GM19023 (cell line): ENCODE measurements around the gene AFP.
"Not testable (repeated sequence)": the region's sequence is repeated elsewhere in the genome, so short reads cannot be mapped to it uniquely, and the experiment has no call there.

Experiments
- ATAC-seq: cut with Tn5 transposase; IDR thresholded peaks from one replicate; pipeline ENCODE4 v1.9.1; 2021; ENCODE audit warnings: mild to moderate bottlenecking, moderate library complexity; ENCODE audit not compliant: unreplicated experiment

The AFP gene

GRCh38 chr4:73435984-73436383, at the start of gene AFP:
Gene AFP, plus strand, starts transcription at chr4:73436221. Its CDS starts 42 bp downstream, at chr4:73436263.
- ATAC-seq, result no peak

GRCh38 chr4:73387552-73387951, 48.5 kb upstream of the AFP start:
- ATAC-seq, result no peak

- ATAC-seq, result no peak
Measured at GRCh38 chr4:73388887-73389286, 47.1 kb upstream of the AFP start.

- ATAC-seq, result not testable (repeated sequence)
Measured at GRCh38 chr4:73389663-73390062, 46.4 kb upstream of the AFP start.

DNA sequence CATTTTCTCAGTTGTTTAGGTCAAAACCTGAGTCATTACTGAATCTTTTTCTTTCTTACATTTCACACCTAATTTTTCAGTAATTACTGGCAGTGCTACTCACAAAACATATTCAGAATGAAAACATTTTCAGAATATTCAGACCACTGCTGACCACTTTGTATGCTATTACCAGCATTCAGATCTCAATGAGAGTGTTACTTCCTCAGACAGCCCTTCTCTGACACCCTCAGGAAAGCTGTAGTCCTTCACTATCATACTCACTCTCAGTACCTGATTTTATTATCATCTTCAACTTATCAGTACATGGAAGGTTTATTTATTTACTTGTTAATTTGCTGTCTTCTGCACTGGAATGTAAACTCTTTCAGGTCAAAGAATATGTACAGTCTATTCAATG, 44.2 kb upstream of the AFP start:
- ATAC-seq, result no peak

- no peak for ATAC-seq
Measured at GRCh38 chr4:73392936-73393335, 43.1 kb upstream of the AFP start.

DNA sequence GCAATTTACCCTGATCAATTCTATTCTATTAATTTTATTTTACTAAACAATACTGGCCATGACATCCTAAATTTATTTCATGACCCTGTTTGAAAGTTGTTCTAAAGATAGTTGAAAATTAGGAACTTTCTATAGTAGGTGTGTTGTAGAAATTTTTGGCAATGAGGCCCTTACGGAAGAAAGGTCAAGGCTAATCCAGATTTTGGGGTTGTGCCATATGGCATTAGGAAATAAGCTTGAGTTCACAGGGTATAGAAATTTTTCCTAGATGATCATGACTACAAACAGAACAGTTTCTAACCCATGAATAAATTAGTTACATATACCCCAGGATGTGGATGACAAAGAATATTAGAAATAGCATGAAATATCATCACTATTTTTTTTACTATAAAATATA, 39.7 kb upstream of the AFP start:
- ATAC-seq, result no peak

DNA sequence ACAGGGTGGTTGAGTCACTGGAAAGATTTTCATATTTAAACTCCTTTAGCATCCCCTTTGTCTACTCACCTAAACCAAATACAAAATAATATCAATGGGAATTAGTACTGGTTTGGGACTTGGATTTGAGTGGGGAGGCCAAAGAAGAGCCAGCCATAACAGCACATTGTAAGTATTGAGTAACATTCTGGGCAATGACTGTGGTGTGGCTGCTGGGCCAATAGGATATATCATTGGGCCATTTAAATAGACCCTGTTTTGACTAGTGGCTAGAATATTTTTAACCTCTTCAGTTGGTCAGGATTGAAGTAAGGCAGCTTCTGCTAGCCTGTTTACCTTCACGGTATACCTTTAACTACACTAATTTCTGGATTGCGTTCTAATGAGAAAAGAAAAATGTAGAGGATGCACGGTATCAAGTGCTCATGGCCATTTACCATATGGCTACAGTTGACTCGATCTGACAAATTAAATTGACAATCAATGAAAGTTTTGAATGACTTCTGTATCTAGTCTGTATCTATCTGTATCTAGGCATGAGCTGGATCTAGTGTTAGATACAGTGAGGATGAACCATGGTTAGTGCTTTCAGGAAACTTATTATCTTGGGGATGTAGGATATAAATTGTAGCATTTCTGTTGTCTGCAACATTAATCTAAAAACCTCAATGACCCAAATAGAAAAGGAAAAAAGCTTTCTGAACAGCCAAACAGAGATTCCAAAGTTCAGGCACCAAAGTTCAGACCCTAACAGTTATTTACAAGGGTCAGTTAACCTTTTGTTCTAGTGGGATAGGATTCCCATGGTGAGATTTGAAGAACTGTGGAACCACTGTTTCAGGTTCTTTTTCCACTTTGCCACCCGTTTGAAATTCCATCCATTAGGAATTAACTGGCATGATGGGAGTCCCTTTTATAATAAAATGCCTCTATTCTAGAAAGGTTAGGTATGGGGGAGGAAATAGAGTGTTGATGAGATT, 38.7 kb upstream of the AFP start:
- no peak for ATAC-seq

DNA sequence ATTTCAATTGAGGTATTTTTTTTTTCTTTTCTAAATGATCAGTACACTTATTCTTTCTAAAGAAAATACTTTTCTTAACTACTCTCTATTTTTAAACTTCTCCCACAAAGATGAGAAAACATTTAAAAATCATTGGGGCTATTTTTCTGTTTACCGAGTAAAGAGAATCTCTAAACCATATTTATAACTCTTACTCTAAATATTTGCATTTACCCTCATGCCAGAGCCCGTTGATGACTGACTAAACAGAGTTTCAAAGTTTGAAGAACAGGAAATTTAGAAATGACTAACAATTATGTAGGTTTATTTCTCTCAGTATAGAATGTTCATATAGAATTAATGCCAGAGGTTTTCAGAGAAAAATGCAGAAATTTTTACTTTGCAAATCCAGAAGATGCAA, 34.6 kb upstream of the AFP start:
- no peak for ATAC-seq

GRCh38 chr4:73404042-73404441, 32.0 kb upstream of the AFP start, which contains the start of gene ALB:
Gene ALB, plus strand, starts transcription at chr4:73404287. Its CDS starts 41 bp downstream, at chr4:73404328.
- ATAC-seq, result no peak

- no peak for ATAC-seq
Measured at GRCh38 chr4:73404457-73404856, 31.6 kb upstream of the AFP start.

- ATAC-seq, result no peak
Measured at GRCh38 chr4:73405138-73405537, 30.9 kb upstream of the AFP start.

DNA sequence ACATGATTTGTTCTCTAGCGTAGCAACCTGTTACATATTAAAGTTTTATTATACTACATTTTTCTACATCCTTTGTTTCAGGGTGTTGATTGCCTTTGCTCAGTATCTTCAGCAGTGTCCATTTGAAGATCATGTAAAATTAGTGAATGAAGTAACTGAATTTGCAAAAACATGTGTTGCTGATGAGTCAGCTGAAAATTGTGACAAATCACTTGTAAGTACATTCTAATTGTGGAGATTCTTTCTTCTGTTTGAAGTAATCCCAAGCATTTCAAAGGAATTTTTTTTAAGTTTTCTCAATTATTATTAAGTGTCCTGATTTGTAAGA, 29.5 kb upstream of the AFP start:
- no peak for ATAC-seq

DNA sequence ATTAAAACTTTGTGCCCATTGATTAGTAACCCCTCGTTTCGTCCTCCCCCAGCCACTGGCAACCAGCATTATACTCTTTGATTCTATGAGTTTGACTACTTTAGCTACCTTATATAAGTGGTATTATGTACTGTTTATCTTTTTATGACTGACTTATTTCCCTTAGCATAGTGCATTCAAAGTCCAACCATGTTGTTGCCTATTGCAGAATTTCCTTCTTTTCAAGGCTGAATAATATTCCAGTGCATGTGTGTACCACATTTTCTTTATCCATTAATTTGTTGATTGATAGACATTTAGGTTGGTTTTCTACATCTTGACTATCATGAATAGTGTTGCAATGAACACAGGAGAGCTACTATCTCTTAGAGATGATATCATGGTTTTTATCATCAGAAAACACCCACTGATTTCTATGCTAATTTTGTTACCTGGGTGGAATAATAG, 28.8 kb upstream of the AFP start:
- ATAC-seq, result no peak

- no peak for ATAC-seq
Measured at GRCh38 chr4:73408181-73408867, 27.7 kb upstream of the AFP start.

DNA sequence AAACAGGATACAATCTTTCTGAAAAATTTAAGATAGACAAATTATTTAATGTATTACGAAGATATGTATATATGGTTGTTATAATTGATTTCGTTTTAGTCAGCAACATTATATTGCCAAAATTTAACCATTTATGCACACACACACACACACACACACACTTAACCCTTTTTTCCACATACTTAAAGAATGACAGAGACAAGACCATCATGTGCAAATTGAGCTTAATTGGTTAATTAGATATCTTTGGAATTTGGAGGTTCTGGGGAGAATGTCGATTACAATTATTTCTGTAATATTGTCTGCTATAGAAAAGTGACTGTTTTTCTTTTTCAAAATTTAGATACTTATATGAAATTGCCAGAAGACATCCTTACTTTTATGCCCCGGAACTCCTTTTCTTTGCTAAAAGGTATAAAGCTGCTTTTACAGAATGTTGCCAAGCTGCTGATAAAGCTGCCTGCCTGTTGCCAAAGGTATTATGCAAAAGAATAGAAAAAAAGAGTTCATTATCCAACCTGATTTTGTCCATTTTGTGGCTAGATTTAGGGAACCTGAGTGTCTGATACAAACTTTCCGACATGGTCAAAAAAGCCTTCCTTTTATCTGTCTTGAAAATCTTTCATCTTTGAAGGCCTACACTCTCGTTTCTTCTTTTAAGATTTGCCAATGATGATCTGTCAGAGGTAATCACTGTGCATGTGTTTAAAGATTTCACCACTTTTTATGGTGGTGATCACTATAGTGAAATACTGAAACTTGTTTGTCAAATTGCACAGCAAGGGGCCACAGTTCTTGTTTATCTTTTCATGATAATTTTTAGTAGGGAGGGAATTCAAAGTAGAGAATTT, 26.8 kb upstream of the AFP start:
- ATAC-seq, result no peak

- no peak for ATAC-seq
Measured at GRCh38 chr4:73409978-73410548, 26.0 kb upstream of the AFP start.

GRCh38 chr4:73410916-73411730, 24.9 kb upstream of the AFP start:
- ATAC-seq, result no peak

DNA sequence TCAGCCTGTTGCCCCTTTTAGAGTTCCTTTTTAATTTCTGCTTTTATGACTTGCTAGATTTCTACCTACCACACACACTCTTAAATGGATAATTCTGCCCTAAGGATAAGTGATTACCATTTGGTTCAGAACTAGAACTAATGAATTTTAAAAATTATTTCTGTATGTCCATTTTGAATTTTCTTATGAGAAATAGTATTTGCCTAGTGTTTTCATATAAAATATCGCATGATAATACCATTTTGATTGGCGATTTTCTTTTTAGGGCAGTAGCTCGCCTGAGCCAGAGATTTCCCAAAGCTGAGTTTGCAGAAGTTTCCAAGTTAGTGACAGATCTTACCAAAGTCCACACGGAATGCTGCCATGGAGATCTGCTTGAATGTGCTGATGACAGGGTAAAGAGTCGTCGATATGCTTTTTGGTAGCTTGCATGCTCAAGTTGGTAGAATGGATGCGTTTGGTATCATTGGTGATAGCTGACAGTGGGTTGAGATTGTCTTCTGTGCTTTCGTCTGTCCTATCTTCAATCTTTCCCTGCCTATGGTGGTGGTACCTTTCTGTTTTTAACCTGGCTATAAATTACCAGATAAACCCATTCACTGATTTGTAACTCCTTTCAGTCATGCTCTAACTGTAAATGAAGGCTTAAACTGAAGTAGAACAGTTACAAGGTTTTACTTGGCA, 24.1 kb upstream of the AFP start:
- ATAC-seq, result no peak
